Dermis blood vessel endothelial cell (primary cell): Measurements from ENCODE around the gene ATP13A2. TPM values are rescaled to one million over a fixed set of nuclear protein-coding genes. Genes with fewer than 3 reads are reported as not detected.

ENCODE experiments used
- DNase-seq: peaks from one replicate; pipeline ENCODE4 v3.0.0; 2010
- total RNA-seq: library from RNA; depleted of rRNA; stranded (reverse); fragments of >200 nt; gene quantifications from 2 replicates; pipeline ENCODE4 v1.2.3, GENCODE V29; 2014

Gene ATP13A2
- total RNA-seq, 1 donor from 2014 or later = 72.3 TPM

- DNase-seq = no peak
Observed at GRCh38 chr1:17031436-17031835, 19.7 kb upstream of the ATP13A2 start.

GRCh38 chr1:17030206-17030605 lies 18.5 kb upstream of the ATP13A2 start:
- no peak for DNase-seq

- no peak for DNase-seq
Observed at GRCh38 chr1:17028662-17029188, 17.0 kb upstream of the ATP13A2 start.

- DNase-seq = no peak
Observed at GRCh38 chr1:17027900-17028299, 16.2 kb upstream of the ATP13A2 start.

- DNase-seq = no peak
Observed at GRCh38 chr1:17027403-17027802, 15.7 kb upstream of the ATP13A2 start.

- DNase-seq = no peak
Observed at GRCh38 chr1:17024721-17025120, 13.0 kb upstream of the ATP13A2 start.

GRCh38 chr1:17023573-17023972 lies 11.8 kb upstream of the ATP13A2 start:
- DNase-seq = no peak

- DNase-seq = no peak
Observed at GRCh38 chr1:17023102-17023501, 11.4 kb upstream of the ATP13A2 start.

- DNase-seq = no peak
Observed at GRCh38 chr1:17021896-17022295, 10.2 kb upstream of the ATP13A2 start.

GRCh38 chr1:17020502-17020901 lies 8.8 kb upstream of the ATP13A2 start:
- no peak for DNase-seq

- DNase-seq = no peak
Observed at GRCh38 chr1:17018849-17019248, 7.1 kb upstream of the ATP13A2 start.

- no peak for DNase-seq
Observed at GRCh38 chr1:17017435-17017834, 5.7 kb upstream of the ATP13A2 start.

- peak; percentile 89 for DNase-seq
Observed at GRCh38 chr1:17016317-17016661, 4.6 kb upstream of the ATP13A2 start.

GRCh38 chr1:17014671-17015567 lies 3.2 kb upstream of the ATP13A2 start:
- DNase-seq = no peak

GRCh38 chr1:17013491-17014320 lies 2.0 kb upstream of the ATP13A2 start:
- no peak for DNase-seq

GRCh38 chr1:17012775-17013490 lies 1.2 kb upstream of the ATP13A2 start:
- peak; percentile 16 for DNase-seq

- DNase-seq = no peak
Observed at GRCh38 chr1:17011092-17011438, 663 bp downstream of the ATP13A2 start.

- DNase-seq = peak; percentile 12
Observed at GRCh38 chr1:17009706-17010105, 2.0 kb downstream of the ATP13A2 start.

GRCh38 chr1:17008208-17008855 lies 3.4 kb downstream of the ATP13A2 start:
- DNase-seq = no peak

GRCh38 chr1:17007121-17007520 lies 4.6 kb downstream of the ATP13A2 start:
- DNase-seq = no peak

- no peak for DNase-seq
Observed at GRCh38 chr1:17005365-17005740, 6.4 kb downstream of the ATP13A2 start.
